ENCODE measurements around the gene GRIPAP1.

- peak; percentile 50 to 64 for TF ChIP-seq POLR2A (IDR thresholded peaks at IDR 0.05)
- no peak for TF ChIP-seq CTCF (IDR thresholded peaks at IDR 0.05 in 4 of 5, conservative IDR thresholded peaks at IDR 0.05 in 1 of 5)
Measured at GRCh38 chrX:48957827-48958634, 44.0 kb downstream of the GRIPAP1 start.
